DMS153 treated with DMSO at 0.1 percent for 48 hours (cell line): ENCODE data around the gene MTOR.
"Not testable (repeated sequence)": the region's sequence is repeated elsewhere in the genome, so short reads cannot be mapped to it uniquely, and the experiment has no call there.

Experiments
- DNase-seq: peaks from one replicate; lab custom pipeline; 2025; ENCODE audit not compliant: unreplicated experiment; lab: John Stamatoyannopoulos, UW

MTOR gene

DNA sequence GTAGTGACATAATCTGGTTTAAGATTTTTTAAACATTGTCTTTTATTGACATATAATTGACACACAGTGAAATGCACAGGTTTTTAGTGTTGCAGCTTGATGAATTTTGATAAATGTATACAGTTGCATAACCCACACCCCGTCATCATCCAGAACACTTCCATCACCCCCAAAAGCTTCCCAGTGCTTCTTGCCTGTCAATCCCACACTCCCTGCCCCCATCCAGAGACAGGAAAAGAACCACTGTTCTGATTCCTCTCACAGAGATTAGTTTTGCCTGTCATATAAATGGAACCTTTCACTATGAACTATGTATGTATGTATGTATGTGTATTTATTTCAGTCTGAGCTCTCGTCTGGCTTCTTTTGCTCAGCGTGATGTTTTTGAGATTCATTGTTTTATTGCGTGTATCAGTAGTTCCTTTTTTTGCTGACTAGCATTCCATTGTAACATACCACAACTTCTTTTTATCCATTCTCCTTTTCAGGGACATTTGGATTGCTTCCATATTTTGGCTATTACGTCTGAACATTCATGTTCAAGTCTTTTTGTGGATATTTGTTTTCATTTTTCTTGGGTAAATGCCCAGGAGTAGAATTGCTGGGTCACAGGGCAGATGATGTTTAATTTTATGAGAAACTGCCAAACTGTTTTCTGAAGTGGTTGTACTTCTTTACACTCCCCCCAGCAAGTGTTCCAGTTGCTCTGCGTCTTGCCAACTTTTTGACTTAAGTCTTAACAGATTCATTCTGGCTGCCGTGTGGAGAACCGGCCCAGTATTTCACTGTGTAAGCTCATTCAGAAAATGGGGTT lies 19.4 kb upstream of the MTOR start:
- DNase-seq = no peak

DNA sequence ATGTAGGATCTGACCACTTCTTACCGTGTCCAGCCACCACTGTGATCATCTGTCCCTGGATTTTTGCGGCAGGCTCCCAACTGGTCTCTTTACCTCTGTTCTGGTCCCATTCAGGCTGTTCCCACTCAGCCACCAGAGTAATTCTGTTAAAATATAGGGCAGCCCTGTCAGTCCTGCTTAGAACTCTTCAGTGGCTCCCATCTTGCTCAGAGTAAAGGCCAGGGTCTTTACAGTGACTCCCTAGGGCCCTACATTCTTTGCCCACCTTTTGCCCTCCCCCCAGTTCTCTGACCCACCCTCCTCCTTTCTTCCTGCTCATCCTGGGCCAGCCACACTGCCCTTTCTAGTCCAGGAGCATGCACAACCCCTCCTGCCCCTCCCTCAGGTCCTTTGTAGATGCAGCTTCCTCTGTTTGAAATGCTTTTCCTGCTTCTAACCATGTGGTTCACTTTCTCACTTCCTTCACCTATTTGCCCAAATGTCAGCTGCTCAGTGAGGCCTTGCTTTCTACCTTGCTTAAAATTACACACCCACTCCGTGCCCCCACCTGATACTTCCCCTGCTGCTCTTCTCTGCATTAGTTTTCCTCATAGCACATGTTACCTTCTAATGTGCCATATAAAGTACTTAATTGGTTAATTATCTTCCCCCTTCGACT lies 18.5 kb upstream of the MTOR start:
- DNase-seq = no peak

DNA sequence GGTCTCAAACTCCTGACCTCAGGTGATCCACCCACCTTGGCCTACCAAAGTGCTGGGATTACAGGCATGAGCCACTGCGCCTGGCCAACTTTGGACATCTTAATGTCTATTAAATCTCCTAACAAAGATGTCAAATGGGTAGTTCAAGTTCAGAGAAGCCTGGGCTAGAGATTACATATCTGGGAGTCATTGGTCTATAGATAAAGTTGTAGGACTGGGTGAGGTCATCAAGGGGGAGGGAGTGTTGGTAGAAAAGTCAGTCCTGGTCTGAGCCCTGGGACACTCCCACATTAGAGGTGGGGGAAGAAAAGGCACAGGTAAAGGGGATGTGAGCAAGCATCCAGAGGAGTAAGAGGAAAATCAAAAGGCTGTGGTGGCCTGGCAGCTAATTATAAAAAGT lies 17.3 kb upstream of the MTOR start:
- no peak for DNase-seq

DNA sequence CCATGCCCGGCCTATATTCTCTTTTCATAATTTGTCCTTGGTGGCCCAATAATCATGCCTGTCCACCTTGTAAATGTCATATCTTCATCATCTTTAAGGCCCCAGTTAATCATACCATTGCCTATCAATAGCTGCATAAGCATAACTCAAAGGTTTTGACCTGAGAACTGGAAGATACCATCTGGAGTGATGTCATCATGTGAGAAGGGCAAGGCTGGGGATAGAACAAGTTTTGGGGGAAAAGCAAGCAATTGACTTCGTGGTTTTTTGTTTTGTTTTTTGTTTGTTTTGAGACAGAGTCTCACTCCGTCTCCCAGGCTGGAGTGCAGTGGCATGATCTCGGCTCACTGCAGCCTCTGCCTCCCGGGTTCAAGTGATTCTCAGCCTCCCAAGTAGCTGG lies 16.8 kb upstream of the MTOR start:
- DNase-seq = no peak

DNA sequence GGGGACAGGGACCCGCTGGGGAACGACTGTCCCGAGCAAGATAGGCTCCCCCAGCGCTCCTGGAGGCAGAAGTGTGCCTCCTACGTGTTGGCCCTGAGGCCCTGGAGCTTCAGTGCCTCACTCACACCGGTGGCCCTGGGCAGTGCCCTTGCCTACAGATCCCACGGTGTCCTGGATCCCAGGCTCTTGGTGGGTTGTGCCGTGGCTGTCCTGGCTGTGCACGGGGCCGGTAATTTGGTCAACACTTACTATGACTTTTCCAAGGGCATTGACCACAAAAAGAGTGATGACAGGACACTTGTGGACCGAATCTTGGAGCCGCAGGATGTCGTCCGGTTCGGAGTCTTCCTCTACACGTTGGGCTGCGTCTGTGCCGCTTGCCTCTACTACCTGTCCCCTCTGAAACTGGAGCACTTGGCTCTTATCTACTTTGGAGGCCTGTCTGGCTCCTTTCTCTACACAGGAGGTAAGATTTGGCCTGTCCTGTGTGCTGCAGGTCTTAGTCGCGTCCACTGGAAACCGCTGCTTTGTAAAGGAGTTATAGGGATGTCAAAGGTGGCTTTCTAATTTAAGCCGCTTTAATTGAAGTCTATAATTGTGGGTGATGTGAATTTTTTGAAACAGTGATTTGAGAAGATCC lies 11.4 kb upstream of the MTOR start:
- no peak for DNase-seq

DNA sequence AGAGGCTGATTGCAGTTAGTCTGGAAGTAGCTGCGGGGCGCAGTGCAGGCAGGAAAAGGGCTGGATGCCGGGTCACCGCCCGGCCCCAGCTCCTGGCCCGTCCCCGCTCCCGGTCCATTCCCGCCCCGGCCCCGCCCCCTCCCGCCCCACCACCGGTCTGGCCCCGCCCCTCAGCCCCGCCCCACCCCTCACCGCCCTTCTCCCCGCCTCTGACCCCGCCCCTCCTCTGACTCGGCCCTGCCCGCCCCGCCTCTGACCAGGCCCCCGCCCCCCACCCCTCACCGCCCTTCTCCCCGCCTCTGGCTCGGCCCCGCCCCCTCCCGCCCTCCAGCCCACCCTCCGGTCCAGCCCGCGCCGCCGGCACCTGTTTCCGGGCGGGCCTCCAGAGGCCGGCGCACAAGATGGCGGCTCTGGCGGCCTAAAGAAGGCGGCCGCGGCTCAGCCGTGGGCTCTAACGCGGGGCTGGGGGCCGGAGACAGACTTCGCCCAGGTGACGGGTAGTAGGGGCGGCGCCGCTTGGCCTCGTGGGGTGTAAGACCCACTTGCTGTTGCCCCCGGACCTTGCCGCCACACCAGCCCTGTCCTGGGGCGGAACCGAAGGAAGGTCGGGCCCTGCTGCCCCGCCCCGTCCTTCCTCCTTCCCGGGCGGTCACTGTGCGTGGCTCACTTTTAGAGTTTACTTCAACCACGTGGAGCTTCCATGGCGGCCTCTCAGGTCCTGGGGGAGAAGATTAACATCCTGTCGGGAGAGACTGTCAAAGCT lies 10.7 kb upstream of the MTOR start, which contains the start of gene UBIAD1:
Gene UBIAD1 (plus strand): TSS at position 367 of the 763 bp plus-strand sequence. CDS start 334 bp downstream, at position 701.
- DNase-seq = peak; percentile 94

DNA sequence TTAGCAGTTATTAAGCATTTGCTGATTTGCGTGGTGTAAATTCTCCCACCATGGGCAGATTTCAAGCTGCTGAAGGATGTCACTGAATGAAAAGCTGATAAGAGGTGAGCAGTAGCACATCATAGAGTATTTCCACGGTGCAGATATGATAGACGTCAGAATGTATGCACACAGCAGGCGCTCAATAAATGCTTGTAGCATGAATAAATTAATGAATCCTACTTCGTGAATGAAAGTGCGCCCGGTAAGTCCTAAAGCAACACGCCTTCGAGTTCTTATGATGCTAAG lies 10.1 kb upstream of the MTOR start:
- DNase-seq = no peak

DNA sequence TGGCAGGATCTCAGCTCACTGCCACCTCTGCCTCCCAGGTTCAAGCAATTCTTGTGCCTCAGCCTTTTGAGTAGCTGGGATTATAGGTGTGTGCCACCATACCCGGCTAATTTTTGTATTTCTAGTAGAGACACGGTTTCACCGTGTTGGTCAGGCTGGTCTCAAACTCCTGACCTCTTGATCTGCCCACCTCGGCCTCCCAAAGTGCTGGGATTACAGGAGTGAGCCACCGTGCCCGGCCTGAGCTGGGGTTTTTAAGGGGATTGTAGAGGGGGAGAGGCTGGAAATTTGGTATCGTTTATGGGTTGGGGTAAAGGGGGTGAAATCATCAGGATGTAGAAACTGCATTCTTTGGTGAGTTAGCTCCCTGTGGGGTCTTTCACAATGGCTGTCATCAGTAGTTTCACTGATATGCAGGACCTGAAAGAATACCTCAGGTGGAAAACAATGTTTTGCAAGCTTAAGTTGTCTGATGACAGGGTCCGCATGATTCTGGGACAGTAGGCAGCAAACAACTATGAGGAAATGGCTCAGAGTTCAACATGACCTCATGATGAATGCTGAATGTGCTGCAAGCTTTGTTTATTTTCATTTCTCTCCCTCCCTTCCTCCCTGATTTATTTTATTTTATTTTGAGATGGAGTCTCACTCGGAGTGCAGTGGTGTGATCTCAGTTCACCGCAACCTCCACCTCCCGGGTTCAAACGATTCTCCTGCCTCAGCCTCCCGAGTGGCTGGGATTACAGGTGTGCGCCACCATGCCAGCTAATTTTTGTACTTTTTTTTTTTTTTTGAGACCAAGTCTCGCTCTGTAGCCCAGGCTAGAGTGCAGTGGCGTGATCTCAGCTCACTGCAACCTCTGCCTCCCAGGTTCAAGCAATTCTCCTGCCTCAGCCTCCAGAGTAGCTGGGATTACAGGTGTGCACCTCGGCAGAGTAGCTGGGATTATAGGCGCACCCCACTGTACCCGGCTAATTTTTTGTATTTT lies 5.3 kb upstream of the MTOR start:
- not testable (repeated sequence) for DNase-seq

DNA sequence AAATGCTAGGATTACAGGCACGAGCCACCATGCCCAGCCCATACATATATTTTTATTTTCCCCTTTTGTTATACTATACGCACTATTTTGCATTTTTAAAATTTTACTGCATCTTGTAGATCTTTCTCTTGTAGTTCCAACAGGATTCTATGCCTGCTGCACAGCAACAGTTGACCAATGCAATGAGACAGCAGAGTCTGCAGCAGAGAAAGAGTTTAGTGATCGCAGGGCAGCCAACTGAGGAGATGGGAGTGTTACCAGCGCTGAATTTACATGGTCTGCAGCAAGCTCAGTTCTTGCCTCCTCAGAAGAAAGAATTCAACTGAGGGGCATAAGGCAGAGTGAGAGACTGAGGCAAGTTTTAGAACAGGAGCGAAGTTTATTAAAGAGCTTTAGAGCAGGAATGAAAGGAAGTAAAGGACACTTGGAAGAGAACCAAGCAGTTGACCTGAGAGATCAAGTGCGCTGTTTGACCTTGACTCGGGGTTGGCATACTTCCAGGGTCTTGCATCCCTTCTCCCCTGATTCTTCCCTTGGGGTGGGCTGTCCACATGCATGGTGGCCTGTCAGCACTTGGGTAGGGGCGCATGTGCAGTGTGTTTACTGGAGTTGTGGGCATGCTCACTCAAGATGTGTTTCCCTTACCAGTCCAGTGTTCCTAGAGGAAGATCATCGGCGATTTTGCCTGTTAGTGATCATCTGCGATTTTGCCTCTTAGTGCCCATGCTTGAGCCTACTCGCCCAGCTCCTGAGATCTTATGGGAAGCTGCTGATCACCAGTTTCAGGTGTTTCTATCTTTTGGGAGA lies 4.1 kb upstream of the MTOR start:
- DNase-seq = no peak

DNA sequence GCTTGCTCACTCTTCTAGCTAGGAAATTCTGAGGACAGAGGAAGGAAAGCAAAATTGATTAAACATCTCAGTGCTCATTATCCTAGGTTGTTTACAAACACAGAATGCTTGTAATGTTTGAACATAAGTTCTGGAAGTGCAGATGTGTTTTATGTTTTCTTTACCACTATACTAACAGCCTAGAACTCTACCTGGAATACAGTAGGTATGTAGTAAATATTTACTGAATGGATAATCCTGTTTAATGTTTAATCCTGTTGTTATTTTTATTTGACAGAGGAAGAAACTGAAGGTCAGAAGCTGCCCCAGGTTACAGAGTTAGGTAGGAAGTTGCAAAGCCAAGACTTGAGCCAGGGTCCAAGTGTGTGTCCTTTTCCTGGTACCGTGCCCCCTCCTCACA lies 6.1 kb downstream of the MTOR start:
- DNase-seq = no peak

DNA sequence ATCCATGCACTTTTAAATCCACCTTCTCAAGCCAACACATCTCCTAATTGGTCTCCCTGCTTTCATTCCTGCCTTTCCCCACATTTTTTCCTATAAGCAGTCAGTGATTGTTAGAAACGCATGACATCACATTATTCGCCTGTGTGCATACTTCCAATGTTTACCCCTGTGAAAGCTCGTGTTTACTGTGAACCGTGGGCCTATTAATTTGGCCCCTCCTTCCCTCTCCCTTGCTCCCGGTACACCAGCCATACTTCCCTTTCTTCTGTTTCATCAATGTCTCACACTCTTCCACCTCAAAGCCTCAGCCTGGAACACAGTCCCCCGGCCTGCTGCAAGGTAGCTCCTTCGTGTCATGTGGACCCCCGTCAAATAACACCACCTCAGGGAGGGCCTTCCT lies 9.1 kb downstream of the MTOR start:
- no peak for DNase-seq

DNA sequence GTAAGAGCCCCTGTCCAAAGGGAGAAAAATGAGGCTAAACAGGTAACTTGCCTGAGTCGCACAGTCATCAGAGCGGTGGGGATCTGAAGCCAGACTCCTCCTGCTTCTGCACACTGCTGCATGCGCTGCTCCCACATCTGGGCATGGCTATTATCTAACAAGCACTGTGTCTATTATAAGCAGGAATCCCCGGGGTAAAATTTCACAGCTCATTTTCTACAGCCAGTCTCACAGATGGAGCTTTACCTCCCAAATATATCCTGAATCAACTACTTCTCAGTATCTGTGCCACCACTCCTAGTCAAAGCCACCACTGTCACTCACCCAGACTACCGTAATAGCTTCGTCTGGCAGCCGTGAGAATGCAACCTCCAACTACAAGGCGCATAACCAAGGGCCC lies 9.8 kb downstream of the MTOR start:
- no peak for DNase-seq

DNA sequence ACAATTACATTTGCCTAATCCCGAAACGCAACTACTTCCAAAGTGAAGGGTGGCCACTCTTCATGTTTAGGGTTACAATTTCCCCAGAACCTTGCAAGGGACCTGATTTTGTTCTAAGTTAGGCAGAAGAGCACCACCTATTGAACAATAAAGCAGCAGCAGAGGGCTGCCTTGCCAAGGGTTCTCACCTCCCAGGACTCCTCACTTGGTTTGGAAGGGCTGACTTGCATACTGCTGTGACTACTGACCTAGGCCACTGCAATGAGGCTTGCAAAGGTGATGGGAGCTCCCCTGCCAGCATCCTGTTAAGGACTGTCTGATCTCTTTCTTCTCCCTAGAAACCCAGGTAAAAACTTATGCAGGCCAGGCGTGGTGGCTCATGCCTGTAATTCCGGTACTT lies 14.2 kb downstream of the MTOR start:
- no peak for DNase-seq

DNA sequence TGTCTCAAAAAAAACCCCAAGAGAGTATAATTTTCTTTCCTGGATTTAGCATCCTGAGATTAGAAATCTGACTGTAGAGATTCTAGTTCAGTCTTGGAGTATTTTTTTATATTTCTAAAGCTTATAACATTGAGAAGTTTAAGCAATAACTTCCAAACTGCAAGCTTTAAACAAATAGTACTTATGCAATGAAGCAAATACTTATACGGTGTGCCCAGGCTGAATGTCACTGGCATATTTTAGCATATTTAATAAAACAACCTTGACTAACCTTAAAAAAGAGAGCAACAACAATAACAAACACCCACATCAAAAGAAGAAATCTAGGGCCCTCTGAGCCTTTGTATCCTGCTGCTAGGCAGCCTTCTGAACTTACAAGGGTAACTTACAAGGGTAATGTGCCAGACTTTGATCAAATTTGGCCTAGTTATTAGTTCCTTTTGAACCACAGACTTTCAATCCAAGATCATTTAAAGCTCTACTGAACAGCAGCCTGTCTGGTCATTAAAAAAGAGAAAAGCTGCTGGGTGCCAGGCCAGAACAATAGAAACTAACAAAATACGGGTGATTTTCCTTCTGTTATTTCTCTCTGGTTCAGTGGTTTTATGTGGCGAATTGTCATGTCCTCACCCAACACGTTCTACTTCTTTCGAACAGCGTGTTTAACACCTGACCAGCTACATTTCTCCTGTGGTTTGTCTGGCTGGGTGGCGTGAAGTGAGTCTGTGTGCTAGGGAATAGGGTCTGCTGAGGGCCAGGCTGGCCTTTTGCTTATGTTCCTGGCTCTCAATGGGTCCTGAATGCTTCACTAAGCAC lies 16.2 kb downstream of the MTOR start:
- DNase-seq = no peak

DNA sequence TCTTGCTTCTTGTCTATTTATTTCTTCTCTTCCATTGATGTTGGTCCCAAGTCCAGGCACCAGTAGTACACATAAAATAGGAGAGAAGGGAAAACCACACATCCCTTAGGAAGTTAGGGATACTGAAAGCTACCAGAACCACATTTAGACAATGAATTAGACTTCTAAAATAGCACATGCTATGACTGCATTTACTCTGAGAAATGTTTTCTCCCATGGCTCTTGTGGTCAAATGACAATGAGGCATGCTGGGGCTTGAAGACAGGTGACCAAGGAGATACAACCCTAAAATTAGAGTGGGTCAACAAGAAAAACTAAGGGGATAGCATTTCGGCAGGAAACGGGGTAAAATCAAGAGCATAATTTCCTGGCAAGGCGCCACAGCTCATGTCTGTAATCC lies 17.1 kb downstream of the MTOR start:
- DNase-seq = no peak

DNA sequence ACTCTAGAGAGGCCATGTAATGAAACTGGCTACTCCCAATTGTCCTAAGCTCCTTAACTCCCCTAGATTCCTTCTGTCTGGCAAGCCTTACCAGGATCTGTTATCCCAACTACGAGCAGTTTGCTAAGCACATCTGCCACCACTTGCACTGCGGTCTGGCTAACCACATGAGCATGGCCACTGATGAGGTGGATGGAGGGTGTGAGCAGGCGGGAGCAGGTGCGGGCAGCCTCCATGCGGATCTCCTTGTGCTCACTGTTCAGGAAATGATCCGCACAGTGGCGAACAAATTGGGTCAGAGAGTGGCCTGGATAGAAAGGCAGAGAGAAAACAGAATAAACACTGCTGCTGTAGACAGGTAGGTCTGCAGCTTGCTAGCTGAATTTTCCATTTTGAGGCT lies 24.0 kb downstream of the MTOR start:
- DNase-seq = no peak

DNA sequence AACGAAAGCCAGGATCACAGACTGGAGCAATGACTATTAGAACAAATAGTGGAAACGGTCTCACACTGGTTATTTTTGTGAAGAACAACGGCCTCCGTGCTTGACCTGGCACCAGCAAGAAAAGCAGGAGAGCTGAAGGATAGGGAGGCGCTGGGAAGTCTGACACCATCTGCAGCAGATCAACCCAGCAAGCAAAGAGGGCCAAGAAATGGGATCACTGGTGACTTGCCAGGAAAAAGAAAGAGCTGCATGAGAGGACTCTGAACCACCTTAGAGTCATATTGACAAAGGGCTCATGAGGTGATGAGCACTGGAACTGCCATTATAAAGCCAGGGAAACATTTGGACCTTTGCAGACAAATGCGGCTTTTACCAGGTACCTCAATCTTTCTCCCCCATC lies 25.0 kb downstream of the MTOR start:
- no peak for DNase-seq

DNA sequence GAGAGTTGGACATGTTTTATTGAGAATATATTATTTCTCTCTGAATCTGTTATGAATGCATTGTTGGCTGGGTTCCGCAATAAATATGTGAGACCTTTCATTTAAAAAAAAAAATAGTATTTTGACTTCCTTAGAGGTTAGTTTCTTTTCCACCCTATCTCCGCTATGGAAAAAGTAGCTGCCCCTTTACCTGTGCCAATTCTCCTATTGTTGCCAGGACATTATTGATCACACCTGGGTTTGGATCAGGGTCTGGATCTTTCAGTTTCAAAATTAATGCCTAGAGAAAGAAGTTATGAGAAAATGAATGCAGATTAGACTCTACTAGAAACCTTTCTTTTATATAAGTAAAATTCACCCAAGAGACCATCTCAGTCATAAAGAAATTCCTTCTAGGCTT lies 29.1 kb downstream of the MTOR start:
- no peak for DNase-seq

DNA sequence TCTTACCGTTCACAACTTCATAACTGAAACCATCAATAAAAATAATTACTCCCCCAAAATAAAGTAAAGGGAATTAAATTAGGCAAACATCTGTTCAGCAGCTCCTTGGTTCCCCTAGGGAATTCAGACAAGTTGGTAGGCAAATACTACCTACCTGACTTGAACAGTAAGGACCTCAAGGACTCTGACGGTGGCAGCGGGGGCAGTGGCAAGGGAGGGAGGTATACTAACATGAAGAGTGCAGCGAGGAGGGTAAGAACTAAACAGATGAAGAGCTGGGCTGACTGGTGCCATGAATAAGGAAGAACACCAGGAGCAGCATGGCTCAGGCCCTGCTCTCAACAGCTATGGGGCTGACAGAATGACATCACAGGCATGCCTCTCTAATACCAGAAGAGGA lies 33.1 kb downstream of the MTOR start:
- no peak for DNase-seq
